Measurements from ENCODE around the gene ZNF526.
A peak's percentile ranks its signal among the peaks of the same experiment; 100 is the strongest.

ZNF526 gene

DNA sequence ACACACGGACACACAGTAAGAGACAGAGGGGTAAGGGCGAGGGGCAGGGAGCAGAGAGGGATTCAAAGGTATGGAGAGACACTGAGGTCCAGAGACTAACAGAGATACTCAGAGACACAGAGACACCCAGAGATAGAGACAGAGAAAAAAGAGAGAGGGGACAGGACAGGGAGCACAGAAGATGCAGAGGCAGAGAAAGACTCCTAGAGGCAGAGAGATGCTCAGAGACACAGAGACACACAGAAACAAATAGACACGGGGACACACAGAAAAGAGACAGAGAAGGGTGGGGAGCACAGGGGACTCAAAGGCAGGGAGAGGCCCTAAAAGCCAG lies 42.5 kb upstream of the ZNF526 start:
- Histone ChIP-seq H3K79me2 (ENCODE audit: insufficient read depth, low read length) (no peaks in the 10 kb centered on the region), H4K20me1 (ENCODE audit: low read depth, low read length) (no peaks in the 10 kb centered on the region), H3K9me2 (replicated peaks; ENCODE audit: insufficient read depth, low read length) (no peaks in the 10 kb centered on the region), H3K27ac (ENCODE audit: low read depth, low read length) (no peak overlapping the region), H3F3A (ENCODE audit: insufficient read depth) (0 out of 2 replicates have a peak, but pooled peaks cover 5% of the 10 kb centered on the region), H3K9ac (ENCODE audit: low read length) (peak overlapping the region; percentile 55), H3K4me2 (ENCODE audit: low read depth, low read length, poor library complexity, severe bottlenecking) (peak overlapping the region; percentile 94), H2AFZ (ENCODE audit: low read depth, low read length, severe bottlenecking) (no peak overlapping the region), H3K36me3 (ENCODE audit: low read length) (no peaks in the 10 kb centered on the region), H3K9me3 (ENCODE audit: insufficient read depth, low read length) (no peaks in the 10 kb centered on the region), H3K27me3 (ENCODE audit: low read length) (peaks cover 3% of the 10 kb centered on the region; the same call in 1 of the 2 replicates), H3K4me3 (ENCODE audit: insufficient read depth, low read length, poor library complexity, severe bottlenecking) (peak overlapping the region; percentile 64)
- TF ChIP-seq EZH2phosphoT487 (conservative IDR thresholded peaks at IDR 0.05; ENCODE audit: low read length): no peak; the same call in 1 of the 2 replicates
- TF ChIP-seq, protein P1, sequence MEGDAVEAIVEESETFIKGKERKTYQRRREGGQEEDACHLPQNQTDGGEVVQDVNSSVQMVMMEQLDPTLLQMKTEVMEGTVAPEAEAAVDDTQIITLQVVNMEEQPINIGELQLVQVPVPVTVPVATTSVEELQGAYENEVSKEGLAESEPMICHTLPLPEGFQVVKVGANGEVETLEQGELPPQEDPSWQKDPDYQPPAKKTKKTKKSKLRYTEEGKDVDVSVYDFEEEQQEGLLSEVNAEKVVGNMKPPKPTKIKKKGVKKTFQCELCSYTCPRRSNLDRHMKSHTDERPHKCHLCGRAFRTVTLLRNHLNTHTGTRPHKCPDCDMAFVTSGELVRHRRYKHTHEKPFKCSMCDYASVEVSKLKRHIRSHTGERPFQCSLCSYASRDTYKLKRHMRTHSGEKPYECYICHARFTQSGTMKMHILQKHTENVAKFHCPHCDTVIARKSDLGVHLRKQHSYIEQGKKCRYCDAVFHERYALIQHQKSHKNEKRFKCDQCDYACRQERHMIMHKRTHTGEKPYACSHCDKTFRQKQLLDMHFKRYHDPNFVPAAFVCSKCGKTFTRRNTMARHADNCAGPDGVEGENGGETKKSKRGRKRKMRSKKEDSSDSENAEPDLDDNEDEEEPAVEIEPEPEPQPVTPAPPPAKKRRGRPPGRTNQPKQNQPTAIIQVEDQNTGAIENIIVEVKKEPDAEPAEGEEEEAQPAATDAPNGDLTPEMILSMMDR (IDR thresholded peaks at IDR 0.05; ENCODE audit: insufficient read depth, low read length, poor library complexity, severe bottlenecking): no peak

DNA sequence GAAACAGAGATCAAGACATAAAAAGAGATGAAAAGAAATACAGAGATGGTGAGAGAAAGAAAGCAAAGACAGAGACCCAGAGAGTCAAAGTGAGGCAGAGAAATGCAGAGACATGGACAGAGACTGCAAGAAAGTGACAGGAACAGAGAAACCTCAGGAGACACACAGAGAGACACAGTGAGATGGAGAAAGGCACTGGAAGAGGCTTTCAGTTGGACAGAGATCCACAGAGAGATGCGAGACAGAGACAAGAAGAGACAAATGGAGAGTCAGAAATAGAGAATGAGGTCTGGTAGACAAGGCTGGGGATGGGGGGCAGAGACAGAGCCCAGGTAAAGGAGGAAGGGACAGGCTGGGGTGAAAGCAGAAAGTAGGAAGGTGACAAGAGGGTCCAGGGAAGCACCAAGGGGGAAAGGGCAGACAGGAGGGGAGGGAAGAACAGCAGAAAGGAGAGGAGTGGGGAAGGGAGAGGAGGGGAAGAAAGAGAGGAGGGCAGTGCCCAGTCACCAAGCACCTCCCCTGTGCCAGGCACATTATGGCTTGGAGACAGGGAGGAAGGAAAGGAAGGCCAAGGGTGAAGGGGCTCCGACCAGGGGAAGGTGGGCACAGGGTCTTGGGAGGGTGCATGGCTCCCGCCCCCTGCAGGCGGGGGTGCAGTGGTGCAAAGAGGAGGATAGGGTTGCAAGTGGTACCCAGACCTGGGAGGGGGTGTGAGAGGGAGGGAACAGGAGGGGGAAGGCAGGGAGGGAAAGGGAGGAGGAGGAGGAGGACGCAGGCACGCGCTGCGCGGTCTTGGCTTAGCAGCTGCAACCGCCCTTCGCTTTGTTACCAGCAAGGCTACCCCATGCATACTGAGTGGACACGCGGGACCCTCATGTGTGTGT lies 41.1 kb upstream of the ZNF526 start:
- H3K9me3 ChIP-seq (ENCODE audit: insufficient read depth, low read length): no peaks in the 10 kb centered on the region
- no peaks in the 10 kb centered on the region for H4K20me1 ChIP-seq (ENCODE audit: low read depth, low read length)
- no peaks in the 10 kb centered on the region for H3K9me2 ChIP-seq (replicated peaks; ENCODE audit: insufficient read depth, low read length)
- no peak overlapping the region for H2AFZ ChIP-seq (ENCODE audit: low read depth, low read length, severe bottlenecking)
- no peak overlapping the region for H3K4me3 ChIP-seq (ENCODE audit: insufficient read depth, low read length, poor library complexity, severe bottlenecking)
- H3K36me3 ChIP-seq (ENCODE audit: low read length): no peaks in the 10 kb centered on the region
- no peak overlapping the region for H3K9ac ChIP-seq (ENCODE audit: low read length)
- H3F3A ChIP-seq (ENCODE audit: insufficient read depth): 0 out of 2 replicates have a peak, but pooled peaks cover 5% of the 10 kb centered on the region
- H3K79me2 ChIP-seq (ENCODE audit: insufficient read depth, low read length): no peaks in the 10 kb centered on the region
- H3K27ac ChIP-seq (ENCODE audit: low read depth, low read length): no peak overlapping the region
- no peak for TF ChIP-seq EZH2phosphoT487 (conservative IDR thresholded peaks at IDR 0.05; ENCODE audit: low read length)
- TF ChIP-seq, protein P1 (IDR thresholded peaks at IDR 0.05; ENCODE audit: insufficient read depth, low read length, poor library complexity, severe bottlenecking): peak; percentile 62
- no peak overlapping the region for H3K4me2 ChIP-seq (ENCODE audit: low read depth, low read length, poor library complexity, severe bottlenecking)
- peaks cover 3% of the 10 kb centered on the region; the same call in 1 of the 2 replicates for H3K27me3 ChIP-seq (ENCODE audit: low read length)

DNA sequence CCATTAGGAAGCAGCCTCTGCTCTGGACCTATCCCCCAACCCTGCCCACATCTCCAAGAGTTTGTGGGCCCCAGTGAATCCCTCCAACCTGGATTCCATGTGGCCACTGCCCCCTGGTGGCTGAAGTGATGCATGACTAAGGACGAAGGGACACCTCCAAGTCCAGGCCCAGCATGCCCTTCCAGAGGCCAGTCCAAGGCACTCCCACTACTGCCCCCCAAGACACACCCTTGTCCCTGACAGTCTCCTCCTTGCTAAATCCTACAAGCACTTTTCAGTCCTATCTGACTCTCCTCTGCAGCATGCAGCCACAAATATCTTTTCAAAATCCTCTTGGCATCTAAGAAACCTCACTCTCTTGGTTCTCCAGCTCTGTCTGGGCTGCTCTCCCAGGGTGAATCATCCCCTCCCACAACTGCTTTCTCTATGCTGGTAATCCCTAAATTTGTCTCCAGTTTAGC lies 35.7 kb upstream of the ZNF526 start:
- no peaks in the 10 kb centered on the region for H3K27me3 ChIP-seq (ENCODE audit: low read length)
- no peak overlapping the region for H3K9ac ChIP-seq (ENCODE audit: low read length)
- H2AFZ ChIP-seq (ENCODE audit: low read depth, low read length, severe bottlenecking): no peak overlapping the region

More for the DNA sequence above, 35.7 kb upstream of the ZNF526 start:
- no peaks in the 10 kb centered on the region for H3K36me3 ChIP-seq (ENCODE audit: low read length)
- H3K79me2 ChIP-seq (ENCODE audit: insufficient read depth, low read length): no peaks in the 10 kb centered on the region
- H3K27ac ChIP-seq (ENCODE audit: low read depth, low read length): no peak overlapping the region
- H4K20me1 ChIP-seq (ENCODE audit: low read depth, low read length): no peaks in the 10 kb centered on the region
- TF ChIP-seq EZH2phosphoT487 (conservative IDR thresholded peaks at IDR 0.05; ENCODE audit: low read length): no peak
- TF ChIP-seq, protein P1 (IDR thresholded peaks at IDR 0.05; ENCODE audit: insufficient read depth, low read length, poor library complexity, severe bottlenecking): peak; percentile 87
- no peak overlapping the region for H3K4me3 ChIP-seq (ENCODE audit: insufficient read depth, low read length, poor library complexity, severe bottlenecking)
- H3F3A ChIP-seq (ENCODE audit: insufficient read depth): no peaks in the 10 kb centered on the region
- no peaks in the 10 kb centered on the region for H3K9me3 ChIP-seq (ENCODE audit: insufficient read depth, low read length)
- no peak overlapping the region for H3K4me2 ChIP-seq (ENCODE audit: low read depth, low read length, poor library complexity, severe bottlenecking)
- no peaks in the 10 kb centered on the region for H3K9me2 ChIP-seq (replicated peaks; ENCODE audit: insufficient read depth, low read length)

Data from SU-DHL-6 (cell line).